Muscle of arm (tissue), 14 donors: Measurements from ENCODE around the gene EAF2. TPM values are rescaled to one million over a fixed set of nuclear protein-coding genes. Genes with fewer than 3 reads are reported as not detected.

Experiments
- DNase-seq: peaks from one replicate; pipeline ENCODE4 v3.0.0-alpha.2; 2013
- long read RNA-seq, 11 donors: transcript quantifications; one replicate each; lab custom pipeline, GENCODE V29; 2026
- polyA plus RNA-seq, 12 donors: library from polyadenylated mRNA; unstranded; fragments of 120-200 nt; gene quantifications; one replicate each; pipeline ENCODE4 v1.2.1, GENCODE V29; 2013; ENCODE audit not compliant: insufficient read length in 12 of 12

Gene EAF2
- polyA plus RNA-seq = 10 to 100 TPM in 4 of 12 donors, 1 to 10 TPM in 7, not detected in 1; 5.7 to 19.5 (median 9.7) TPM
- long read RNA-seq, donor 1, partial matches to known transcripts = 0 of 2 reads
- long read RNA-seq, donor 1, other reads (novel, unspliced or antisense) = 0 of 2 reads
- long read RNA-seq, donor 2, partial matches to known transcripts = 0 of 1 reads
- long read RNA-seq, donor 2, other reads (novel, unspliced or antisense) = 0 of 1 reads
- long read RNA-seq, donor 3 = 0 reads
- long read RNA-seq, donor 4, partial matches to known transcripts = 0 of 1 reads
- long read RNA-seq, donor 4, other reads (novel, unspliced or antisense) = 0 of 1 reads
- long read RNA-seq, donor 5 = 0 reads
- long read RNA-seq, donor 6 = 0 reads
- long read RNA-seq, donor 7 = 0 reads
- long read RNA-seq, donor 8 = 0 reads
- long read RNA-seq, donor 9 = 0 reads
- long read RNA-seq, donor 10 = 0 reads
- long read RNA-seq, donor 11, partial matches to known transcripts = 0 of 3 reads
- long read RNA-seq, donor 11, other reads (novel, unspliced or antisense) = 0 of 3 reads

DNA sequence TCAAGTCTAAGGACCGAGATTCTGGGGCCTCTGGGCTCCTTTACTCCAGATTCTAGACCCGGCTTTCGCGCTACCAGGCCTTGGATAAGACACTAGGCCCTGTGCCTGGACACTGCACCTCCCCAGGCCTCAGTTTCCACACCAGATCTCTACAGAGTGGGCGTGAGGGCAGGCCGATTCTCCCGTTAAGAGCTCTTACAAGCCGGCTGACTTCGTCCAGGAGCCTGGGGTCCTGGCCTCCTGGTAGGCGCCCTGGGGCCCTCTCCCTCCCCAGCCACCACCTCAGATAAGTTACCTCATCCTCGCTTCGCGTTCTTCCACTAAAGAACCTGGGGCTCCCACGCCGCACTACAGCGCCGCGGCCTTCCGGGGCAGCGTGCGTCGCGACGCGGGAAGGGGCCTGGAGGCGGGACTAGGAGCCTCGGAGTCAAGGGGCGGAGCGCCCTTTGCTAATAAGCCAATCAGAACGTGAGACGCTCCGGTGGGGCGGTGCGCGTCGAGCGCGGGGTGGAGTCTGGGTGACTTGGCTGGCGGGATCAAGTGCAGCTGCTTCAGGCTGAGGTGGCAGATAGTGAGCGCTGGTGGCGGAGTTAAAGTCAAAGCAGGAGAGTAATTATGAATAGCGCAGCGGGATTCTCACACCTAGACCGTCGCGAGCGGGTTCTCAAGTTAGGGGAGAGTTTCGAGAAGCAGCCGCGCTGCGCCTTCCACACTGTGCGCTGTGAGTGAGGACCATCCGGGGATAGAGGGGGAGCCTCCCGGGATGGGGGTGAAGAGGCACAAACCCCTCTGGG lies at the start of gene EAF2, which contains the start of gene IQCB1:
Gene EAF2, plus strand, starts transcription at position 539 of the 794 bp plus-strand sequence. Its CDS starts 77 bp downstream, at position 616.
Gene IQCB1, minus strand, starts transcription at position 390 of the 794 bp plus-strand sequence. CDS start 6,100 bp downstream, outside the sequence.
- DNase-seq = peak; percentile 98

DNA sequence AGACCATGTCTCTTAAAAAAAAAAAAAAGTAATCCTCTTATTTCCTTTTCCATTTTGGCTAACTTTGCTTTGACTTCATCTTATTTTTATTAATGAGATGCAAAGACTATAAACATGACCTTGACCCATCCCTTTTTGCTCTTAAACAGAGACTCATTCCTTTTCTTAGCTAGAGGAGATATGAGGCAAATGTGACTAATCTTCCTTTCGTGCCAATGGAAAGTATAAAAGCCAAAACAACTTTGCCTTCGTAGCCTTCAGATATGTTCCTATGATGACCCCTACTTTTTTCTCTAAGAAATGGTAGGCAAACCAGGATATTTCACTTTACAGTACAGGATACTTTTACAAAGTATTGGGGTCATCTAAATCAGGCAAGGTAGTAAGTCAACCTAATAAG lies 48.5 kb upstream of the EAF2 start:
- DNase-seq = no peak

DNA sequence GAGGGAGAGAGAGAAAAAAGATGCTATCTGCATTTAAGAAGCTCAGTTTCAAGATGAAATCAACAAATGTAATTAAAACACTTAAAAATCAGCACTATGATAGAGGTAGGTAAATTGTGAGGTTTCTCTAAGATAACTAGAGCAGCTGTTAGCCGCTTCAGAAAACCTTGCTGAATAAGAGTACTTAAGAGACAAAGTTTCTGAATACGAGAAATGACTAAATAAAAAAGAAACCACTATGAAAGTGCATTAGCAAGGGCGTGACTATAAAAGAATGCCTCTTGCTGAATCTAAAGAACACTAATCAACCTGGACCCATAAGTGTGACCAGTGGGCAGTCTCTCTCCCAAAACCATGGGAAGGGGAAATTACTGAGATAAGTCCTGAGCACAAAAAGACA lies 41.9 kb upstream of the EAF2 start:
- no peak for DNase-seq

DNA sequence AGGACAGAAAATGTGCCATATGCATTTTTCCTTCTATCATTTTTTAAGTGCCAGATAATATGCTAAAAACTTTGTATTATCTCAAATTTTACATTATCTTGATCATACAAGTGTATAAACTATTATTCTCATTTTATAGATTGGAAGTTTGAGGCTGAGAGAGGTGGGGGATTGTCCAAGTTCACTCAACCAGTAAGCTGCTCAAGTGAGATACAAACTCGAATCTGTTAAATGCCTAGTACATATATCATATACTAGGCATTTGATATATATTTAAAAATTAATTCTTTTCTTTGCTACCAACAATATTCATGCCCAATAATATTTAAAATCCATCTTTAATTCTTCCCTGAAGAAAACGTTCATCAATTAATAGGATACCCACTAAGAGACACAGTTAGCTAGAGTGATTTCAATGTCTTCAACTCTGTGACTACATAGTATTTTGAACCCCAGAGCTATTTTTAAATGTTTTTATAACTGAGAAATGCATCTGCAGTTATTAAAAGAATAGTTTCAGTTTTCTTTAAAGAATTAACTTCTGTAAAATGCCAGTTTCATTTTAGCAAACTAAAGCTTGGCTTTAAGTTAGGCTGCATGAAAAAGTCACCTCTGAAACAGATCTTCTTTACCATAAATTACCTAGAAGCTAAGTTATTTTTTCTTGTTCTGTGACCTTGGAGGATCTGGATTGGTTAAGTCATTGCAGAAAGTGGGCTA lies 40.6 kb upstream of the EAF2 start:
- DNase-seq = no peak

DNA sequence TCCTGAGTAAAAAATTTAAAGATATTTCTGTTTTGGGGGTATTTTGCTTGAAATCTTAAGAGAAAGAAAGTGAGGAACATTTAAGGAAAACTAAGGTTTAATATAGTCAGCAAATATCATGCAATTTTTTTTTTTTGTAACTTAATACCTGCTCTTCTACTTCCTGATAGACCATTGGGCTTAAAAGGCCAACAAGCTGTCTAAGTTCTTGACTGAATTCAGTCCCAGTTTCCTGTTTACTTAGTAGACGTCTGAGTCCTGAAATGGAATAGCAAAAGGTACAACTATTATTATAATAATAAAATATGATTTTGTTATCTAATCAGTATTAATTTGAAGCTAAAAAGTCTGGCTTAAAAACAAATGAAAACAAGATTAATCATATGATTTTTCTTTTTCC lies 38.0 kb upstream of the EAF2 start:
- DNase-seq = no peak

DNA sequence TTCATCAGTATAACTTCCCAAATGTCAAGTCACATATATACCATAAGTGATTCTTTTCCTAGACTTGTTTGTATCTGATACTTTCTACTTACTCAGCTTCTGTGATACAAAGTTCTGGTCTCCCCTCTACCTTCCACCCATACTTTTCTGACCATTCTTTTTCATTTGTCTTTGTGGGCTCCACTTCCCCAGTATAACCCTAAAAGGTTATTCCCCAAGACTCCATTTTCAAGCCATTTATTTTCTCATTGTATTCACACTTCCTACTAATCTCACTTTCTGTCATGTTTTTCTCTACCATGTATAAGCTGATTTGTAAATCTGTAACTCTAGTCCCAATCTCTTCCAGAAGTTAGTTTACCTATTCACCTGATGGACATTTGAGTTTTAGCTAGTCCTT lies 34.1 kb upstream of the EAF2 start:
- no peak for DNase-seq

DNA sequence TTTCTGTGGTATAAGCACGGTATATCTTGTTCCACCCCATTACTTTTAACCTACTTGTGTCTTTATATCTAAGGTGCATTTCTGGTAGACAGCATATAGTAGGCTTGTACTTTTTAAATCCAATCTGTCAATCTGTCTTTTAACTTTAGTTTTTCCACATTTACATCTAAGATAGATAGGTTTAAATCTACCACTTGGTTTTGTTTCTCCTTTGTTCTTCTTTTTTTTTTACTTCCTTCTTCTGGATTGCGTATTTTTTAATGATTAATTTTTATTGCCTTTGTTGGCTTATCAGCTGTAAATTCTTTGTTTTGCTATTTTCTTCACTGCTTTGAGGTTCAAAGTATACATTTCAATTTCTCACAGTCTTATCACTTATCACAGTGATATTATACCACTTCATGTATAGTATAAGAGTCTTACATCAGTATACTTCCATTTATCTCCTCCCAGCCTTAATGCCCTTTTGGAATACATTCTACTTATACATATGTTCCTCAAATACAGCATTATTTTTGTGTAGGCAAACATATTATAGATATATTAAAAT lies 31.2 kb upstream of the EAF2 start:
- DNase-seq = no peak

DNA sequence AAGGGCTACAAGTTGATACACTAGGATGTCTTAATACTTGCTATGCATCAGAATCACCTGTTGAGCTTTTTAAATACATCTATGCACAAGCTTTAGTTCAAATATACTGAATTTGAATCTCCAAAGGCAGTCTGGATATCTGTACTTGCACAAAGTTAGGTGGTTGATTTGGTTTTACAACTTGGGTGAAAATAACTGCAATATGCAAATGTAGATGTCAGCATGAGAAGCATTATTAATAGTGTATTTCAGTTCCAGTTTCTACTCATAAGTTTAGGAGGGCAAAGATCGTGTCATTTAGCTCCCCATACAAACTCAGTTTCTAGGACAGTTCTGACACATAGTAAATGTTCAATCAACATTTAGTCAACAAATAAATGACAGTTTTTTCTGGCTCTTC lies 25.8 kb upstream of the EAF2 start:
- no peak for DNase-seq

DNA sequence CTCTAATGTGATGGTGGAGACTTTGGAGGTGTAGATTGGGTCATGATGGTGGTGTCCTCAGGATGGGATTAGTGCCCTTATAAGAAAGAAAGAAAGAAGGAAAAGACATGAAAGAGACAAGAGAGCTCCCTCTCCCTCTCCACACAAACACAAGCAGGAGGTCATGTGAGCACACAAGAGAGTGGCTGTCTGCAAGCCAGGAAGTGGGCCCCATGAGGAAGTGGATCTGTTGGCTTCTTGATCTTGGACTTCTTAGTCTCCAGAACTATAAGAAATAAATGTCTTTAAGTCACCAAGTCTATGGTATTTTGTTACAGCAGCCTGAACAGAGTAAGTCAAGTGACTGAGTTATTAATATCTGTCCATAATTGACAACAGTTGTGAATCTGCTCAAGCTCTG lies 17.3 kb upstream of the EAF2 start:
- DNase-seq = no peak

DNA sequence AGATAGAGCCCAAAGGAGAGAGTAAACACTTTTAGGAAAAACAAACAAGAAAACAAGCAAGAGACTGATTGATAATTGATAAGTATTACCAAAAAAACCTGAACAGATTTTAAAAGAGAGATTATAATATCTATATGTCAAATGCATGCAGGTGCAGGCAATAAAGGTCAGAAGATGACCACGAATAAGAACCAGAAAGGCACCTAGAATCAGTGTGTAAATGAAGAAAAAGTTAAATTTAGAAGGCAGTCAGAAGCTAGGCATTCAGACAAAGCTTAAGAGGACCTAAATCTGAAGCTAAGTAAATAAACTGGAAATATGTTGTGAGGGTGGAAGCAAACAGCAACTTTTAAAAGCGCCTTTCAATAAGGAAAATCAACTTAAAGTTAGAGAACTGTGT lies 16.4 kb upstream of the EAF2 start:
- DNase-seq = no peak

DNA sequence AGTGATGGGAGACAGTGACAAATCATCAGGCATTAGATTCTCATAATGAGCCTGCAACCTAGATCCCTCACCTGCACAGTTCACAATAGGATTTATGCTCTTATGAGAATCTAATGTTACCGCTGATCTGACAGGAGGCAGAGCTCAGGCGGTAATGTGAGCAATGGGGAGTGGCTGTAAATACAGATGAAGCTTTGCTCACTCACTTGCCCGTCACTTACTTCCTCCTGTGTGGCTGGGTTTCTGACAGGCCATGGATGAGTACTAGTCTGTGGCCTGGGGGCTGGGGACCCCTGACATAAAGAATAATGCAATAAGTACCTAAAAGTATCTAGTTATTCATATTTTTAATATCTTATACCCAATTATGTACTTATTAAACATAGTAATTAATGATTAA lies 15.8 kb upstream of the EAF2 start:
- no peak for DNase-seq

DNA sequence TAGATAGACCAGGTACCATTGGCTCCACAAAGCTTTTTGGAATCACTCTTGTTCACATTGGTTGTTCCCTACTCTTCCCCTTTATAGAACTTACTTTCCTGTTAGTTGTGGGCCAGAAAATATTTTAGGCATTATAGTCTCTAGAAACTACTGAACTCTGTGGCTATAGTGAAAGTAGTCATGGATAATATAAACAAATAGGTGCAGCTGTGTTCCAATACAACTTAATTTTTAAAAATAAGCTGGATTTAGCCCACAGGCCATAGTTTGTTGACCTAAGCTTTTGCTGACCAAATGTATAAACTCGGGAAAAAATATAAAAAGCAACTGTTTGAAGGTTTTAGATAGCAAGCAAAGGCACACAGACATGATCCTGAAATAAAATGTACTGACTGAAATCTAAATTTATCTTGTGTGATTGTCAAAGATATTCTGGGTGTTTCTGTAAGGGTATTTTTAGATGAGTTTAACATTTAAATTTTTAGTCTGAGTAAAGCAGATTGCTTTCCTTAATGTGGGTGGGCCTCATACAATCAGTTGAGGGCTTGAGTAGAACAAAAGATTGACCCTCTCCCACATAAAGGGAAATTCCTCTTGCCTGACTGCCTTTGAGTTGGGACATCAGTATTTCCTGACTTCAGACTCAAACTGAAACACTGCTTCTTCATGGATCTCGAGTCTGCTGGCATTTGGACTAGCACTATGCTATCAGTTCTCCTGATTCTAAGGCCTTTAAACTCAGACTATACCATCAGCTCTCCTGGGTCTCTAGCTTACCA lies 13.4 kb upstream of the EAF2 start:
- DNase-seq = no peak

DNA sequence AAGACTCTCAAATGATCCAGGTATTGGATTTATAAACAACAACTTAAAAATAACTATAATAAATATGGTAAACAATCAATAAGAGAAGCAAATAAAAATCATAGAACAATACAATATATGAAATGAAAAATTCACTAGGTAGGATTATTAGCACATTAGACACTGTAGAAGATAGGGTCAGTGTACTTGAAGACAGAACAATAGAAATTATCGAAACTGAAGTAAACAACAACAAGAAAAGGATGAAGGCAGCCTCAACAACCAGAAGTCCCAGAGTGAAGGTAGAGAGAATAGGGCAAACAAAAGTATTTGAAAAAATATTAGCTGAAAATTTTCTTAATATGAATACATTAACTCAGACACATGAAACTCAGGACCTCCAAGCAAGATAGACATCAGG lies 12.0 kb upstream of the EAF2 start:
- DNase-seq = no peak

DNA sequence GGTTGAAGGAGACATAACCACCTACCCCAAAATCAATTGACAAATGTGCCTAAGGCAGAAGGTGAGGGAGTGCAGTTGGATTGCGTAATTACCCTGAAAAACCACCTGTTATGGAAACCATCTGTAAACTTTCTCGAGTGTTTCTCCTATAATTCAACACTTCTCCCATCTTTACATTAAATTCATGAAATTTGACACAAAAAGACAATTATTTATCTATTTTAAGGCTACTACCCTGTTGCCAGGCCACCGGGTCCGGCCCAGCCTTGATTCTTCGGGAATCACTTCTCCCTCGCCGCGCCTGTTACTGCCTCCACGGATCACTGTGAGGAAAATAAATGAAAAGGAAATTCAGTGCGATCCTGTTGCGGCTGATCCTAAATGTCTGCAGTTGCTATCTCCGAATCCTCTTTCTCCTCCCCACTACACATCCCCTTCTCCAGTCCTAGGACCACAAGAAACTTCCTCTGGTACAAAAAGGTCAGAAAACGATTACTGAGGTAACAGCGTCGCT lies 795 bp upstream of the EAF2 start:
- DNase-seq = no peak

DNA sequence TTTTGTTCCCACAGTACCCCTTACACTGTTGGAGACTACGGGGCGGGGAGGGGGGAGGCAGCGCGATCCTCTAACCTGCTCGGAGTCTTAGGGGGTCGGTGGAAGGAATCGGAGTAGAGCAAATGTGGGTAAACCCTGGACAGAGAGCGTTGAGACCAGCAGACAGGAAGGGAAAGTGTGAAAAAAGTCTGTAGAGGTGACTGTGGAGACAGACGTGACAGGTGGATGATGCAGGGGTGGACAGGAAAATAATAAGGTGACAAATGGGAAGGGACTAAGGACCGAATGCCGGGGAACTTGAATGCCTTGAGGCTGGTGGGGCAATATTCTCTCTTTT lies 424 bp downstream of the EAF2 start:
- no peak for DNase-seq

DNA sequence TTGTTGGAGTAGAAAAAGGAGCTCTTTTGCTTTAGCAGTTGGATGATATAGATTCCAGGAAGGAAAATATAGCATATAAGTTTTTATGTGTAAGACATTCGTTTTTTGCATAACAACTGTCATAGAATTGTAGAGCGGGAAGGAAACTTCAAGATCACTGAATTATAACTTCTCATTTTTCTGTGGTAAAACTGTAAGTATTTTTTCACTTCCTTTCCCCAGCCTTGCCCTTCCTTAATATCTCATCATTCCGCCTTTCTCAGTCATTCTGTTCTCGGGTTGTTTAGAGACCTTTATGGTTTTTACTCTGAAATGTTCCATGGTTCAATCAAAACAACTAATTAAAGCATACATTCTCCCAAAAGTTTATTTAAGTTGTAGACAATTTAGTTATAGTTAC lies 1.1 kb downstream of the EAF2 start:
- no peak for DNase-seq

DNA sequence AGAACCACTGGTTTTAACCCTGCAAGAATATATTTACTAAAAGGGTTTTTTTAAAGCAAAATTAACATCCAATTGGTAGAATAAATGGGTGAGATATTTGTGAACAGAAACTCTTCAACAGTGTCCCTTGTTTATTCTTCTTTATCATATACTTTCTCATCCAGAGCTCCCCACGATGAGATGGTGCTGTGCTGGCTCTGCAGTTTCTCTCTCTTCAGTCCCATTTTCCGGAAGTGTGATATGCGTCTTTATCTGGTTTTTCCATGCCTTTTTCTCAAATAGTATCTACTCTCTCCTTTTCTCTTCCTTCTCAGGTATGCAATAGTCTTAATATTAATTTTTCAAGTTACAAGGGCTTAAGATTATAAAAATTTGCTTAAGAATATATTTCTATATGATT lies 1.5 kb downstream of the EAF2 start:
- no peak for DNase-seq

DNA sequence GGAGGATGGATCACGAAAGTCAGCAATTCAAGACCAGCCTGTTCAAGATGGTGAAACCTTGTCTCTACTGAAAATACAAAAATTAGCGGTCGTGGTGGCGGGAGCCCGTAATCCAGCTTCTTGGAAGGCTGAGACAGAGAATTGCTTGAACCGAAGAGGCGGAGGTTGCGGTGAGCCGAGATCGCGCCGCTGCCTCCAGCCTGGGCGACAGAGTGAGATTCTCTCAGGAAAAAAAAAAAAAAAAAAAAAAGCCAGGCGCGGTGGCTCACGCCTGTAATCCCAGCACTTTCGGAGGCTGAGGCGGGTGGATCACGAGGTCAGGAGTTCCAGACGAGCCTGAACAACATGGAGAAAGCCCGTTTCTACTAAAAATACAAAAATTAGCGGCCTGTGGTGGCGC lies 5.0 kb downstream of the EAF2 start:
- no peak for DNase-seq

DNA sequence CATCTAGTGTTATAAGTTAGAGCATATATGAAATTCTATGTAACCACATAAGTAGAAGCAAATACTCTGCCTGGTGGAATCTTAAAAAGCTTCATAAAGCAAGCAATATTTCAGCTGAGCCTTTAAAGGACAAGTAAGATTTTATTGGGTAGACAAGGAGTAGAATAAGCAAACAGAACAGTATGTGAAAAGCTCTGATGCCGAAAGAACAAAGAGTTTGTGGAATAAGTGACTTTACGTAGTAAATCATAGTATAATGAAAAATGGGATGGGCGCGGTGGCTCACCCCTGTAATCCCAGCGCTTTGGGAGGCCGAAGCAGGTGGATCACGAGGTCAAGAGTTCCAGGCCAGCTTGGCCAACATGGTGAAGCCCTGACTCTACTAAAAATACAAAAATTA lies 9.9 kb downstream of the EAF2 start:
- no peak for DNase-seq

DNA sequence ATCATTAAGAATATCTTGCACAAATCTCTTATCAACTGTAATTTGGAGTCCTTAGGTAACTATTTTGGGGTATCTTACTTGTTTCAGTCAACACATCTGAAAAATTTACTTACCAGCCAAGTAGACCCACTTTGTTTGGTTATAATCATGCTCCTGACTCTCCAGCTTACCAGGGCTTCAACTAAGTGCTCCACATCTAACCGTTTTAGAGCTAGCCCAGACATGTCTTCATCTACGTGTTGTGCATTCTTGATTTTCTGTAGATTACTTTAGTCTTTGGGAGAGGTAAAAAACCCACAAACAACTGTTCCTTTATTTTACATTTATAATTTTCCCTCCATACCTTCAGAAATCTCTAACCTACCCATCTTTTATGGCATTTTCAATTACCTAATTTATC lies 17.2 kb downstream of the EAF2 start:
- DNase-seq = no peak

DNA sequence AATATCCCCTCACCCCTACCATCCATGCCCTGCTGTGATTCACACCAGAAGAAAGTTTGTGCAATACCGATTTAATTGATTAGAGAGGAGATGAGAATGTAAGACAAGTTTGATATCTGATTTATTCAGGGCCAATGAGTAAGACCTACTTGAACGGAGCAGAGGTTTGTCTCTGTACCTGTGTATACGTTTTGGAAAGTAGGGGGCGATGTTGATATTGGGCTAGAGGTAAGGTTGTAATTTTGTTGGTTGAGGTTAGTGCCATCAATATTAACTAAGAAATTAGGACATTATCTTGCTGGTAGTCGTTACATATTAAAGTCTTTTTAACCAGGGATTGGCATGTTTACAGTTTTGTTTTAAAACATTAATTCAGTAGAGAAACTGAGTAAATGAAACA lies 20.5 kb downstream of the EAF2 start:
- no peak for DNase-seq
